ENCODE results near the gene SLC2A9. TPM values are rescaled to one million over a fixed set of nuclear protein-coding genes. Genes with fewer than 3 reads are reported as not detected.
A peak's percentile ranks its signal among the peaks of the same experiment; 100 is the strongest.

SLC2A9 gene
- total and polyA plus RNA-seq, 2 of the 13 experiments (the other 11 are each of a cell fraction or from before 2014, with no cell fraction given): 36.2 to 42.3 TPM

GRCh38 chr4:10063544-10064300 is 42.4 kb upstream of the SLC2A9 start (continued):
- TF ChIP-seq ZHX2 (IDR thresholded peaks at IDR 0.05; ENCODE audit: low read depth) (no peak), ZHX2 (CRISPR knock-in tag; IDR thresholded peaks at IDR 0.05; ENCODE audit: borderline replicate concordance) (no peak), NR2C2 (CRISPR knock-in tag; IDR thresholded peaks at IDR 0.05; ENCODE audit: borderline replicate concordance) (no peak), ZNF10 (CRISPR knock-in tag; IDR thresholded peaks at IDR 0.05; ENCODE audit: borderline replicate concordance, low read depth) (no peak), SUZ12 (IDR thresholded peaks at IDR 0.05; ENCODE audit: low read depth, low read length) (no peak), ZNF124 (CRISPR knock-in tag; IDR thresholded peaks at IDR 0.05) (no peak), SOX6 (IDR thresholded peaks at IDR 0.05) (no peak), SOX6 (CRISPR knock-in tag; IDR thresholded peaks at IDR 0.05) (peak; percentile 43; the same call in 1 of the 2 replicates), ZBTB43 (CRISPR knock-in tag; conservative IDR thresholded peaks at IDR 0.05) (no peak), ZBTB44 (CRISPR knock-in tag; IDR thresholded peaks at IDR 0.05) (no peak), FOXJ3 (CRISPR knock-in tag; IDR thresholded peaks at IDR 0.05; ENCODE audit: borderline replicate concordance) (0 out of 2 replicates have a peak, but pooled peaks have one; percentile 43), KLF13 (CRISPR knock-in tag; IDR thresholded peaks at IDR 0.05) (no peak), CSRNP2 (CRISPR knock-in tag; conservative IDR thresholded peaks at IDR 0.05; ENCODE audit: low read depth) (no peak), ZNF562 (CRISPR knock-in tag; IDR thresholded peaks at IDR 0.05; ENCODE audit: borderline replicate concordance) (no peak)

Data from HepG2 (cell line).